Neuronal stem cell (in vitro differentiated cells): ENCODE data around the gene SZRD1.
A peak's percentile ranks its signal among the peaks of the same experiment; 100 is the strongest.

Experiments
- DNase-seq: peaks from one replicate; pipeline ENCODE4 v3.0.0-alpha.2; 2013; ENCODE audit warnings: low spot score
- H2AFZ ChIP-seq: one replicate; pipeline ENCODE4 v1.6.1; 2013; ENCODE audit warnings: mild to moderate bottlenecking, low read length, inconsistent platforms
- H2AK5ac ChIP-seq: 2 replicates; pipeline ENCODE4 v1.6.1; 2013; ENCODE audit warnings: low read depth, mild to moderate bottlenecking, inconsistent platforms, low read length, moderate library complexity, mixed read lengths
- H2BK120ac ChIP-seq: 2 replicates; pipeline ENCODE4 v1.6.1; 2013; ENCODE audit warnings: low read depth, mild to moderate bottlenecking, inconsistent platforms, low read length, moderate library complexity, mixed read lengths
- H2BK12ac ChIP-seq: one replicate; pipeline ENCODE4 v1.6.1; 2013; ENCODE audit warnings: low read length, inconsistent platforms
- H2BK15ac ChIP-seq: 2 replicates; pipeline ENCODE4 v1.6.1; 2013; ENCODE audit warnings: mild to moderate bottlenecking, low read length, inconsistent platforms, mixed read lengths
- H2BK5ac ChIP-seq: one replicate; pipeline ENCODE4 v1.6.1; 2013; ENCODE audit warnings: inconsistent platforms, mild to moderate bottlenecking, low read length, moderate library complexity
- H3K14ac ChIP-seq: one replicate; pipeline ENCODE4 v1.6.1; 2013; ENCODE audit warnings: low read length, inconsistent platforms
- H3K18ac ChIP-seq: 2 replicates; pipeline ENCODE4 v1.6.1; 2013; ENCODE audit warnings: low read length, inconsistent platforms
- H3K23ac ChIP-seq: 2 replicates; pipeline ENCODE4 v1.6.1; 2013; ENCODE audit warnings: low read depth, mild to moderate bottlenecking, mixed read lengths, low read length, inconsistent platforms; ENCODE audit not compliant: poor library complexity
- H3K27ac ChIP-seq: replicated peaks from 3 replicates; pipeline ENCODE4 v1.5.1; 2013; ENCODE audit warnings: low read length, inconsistent platforms
- H3K27me3 ChIP-seq, 3 experiments: 2 replicates each; pipeline ENCODE4 v1.6.1; 2013; ENCODE audit warnings: low read length in 3 of 3, mild to moderate bottlenecking in 2 of 3, inconsistent platforms in 1 of 3, low read depth in 1 of 3, mixed read lengths in 1 of 3, moderate library complexity in 1 of 3; ENCODE audit not compliant: control insufficient read depth in 3 of 3, insufficient read depth in 3 of 3
- H3K36me3 ChIP-seq, 2 donors: replicated peaks in 1 of 2; 2 replicates each; pipeline ENCODE4 v1.6.1; 2013; ENCODE audit warnings: low read length in 2 of 2; ENCODE audit not compliant: control insufficient read depth in 2 of 2, insufficient read depth in 2 of 2
- H3K4ac ChIP-seq: 2 replicates; pipeline ENCODE4 v1.6.1; 2013; ENCODE audit warnings: inconsistent platforms, mild to moderate bottlenecking, low read length, moderate library complexity
- H3K4me1 ChIP-seq, 2 donors: 1 replicate in 1 of 2; 2 replicates in 1 of 2; pipeline ENCODE4 v1.6.1; 2013; ENCODE audit warnings: low read length in 2 of 2, low read depth in 1 of 2; ENCODE audit not compliant: control insufficient read depth in 2 of 2, insufficient read depth in 1 of 2
- H3K4me2 ChIP-seq: one replicate; pipeline ENCODE4 v1.6.1; 2013; ENCODE audit warnings: mild to moderate bottlenecking, low read length, inconsistent platforms; ENCODE audit not compliant: insufficient read depth, poor library complexity, severe bottlenecking
- H3K4me3 ChIP-seq, 2 donors: 2 replicates each; pipeline ENCODE4 v1.5.1; 2013; ENCODE audit warnings: low read length in 2 of 2, mild to moderate bottlenecking in 2 of 2, inconsistent platforms in 1 of 2, moderate library complexity in 1 of 2
- H3K79me1 ChIP-seq: one replicate; pipeline ENCODE4 v1.6.1; 2013; ENCODE audit warnings: low read depth, mild to moderate bottlenecking, inconsistent platforms, low read length, moderate library complexity
- H3K9ac ChIP-seq: one replicate; pipeline ENCODE4 v1.6.1; 2013; ENCODE audit warnings: mild to moderate bottlenecking, low read depth, low read length, inconsistent platforms; ENCODE audit not compliant: poor library complexity
- H3K9me3 ChIP-seq, 2 donors: replicated peaks in 1 of 2; 2 replicates each; pipeline versions ENCODE3 to v1.6.1; 2013; ENCODE audit warnings: low read length in 2 of 2, mild to moderate bottlenecking in 2 of 2, inconsistent platforms in 1 of 2, low read depth in 1 of 2, mixed read lengths in 1 of 2, moderate library complexity in 1 of 2; ENCODE audit not compliant: control insufficient read depth in 2 of 2, insufficient read depth in 1 of 2
- H4K8ac ChIP-seq: one replicate; pipeline ENCODE4 v1.6.1; 2013; ENCODE audit warnings: low read depth, mild to moderate bottlenecking, inconsistent platforms, low read length, moderate library complexity
- H4K91ac ChIP-seq: one replicate; pipeline ENCODE4 v1.6.1; 2013; ENCODE audit warnings: low read length, low read depth, mild to moderate bottlenecking, inconsistent platforms; ENCODE audit not compliant: poor library complexity
- WGBS, 2 donors: extraction: QIAGEN DNeasy Blood & Tissue Kit; methylation state at CpG; one replicate each; pipeline ENCODE4 v1.1.7; 2013; ENCODE audit warnings: missing lambda C conversion rate in 2 of 2, mixed read lengths in 1 of 2; ENCODE audit not compliant: insufficient read length in 2 of 2, insufficient replicate concordance in 1 of 2; ENCODE audit errors: extremely low coverage in 2 of 2; 5-methylcytosine and 5-hydroxymethylcytosine counted together

Gene SZRD1

GRCh38 chr1:16393570-16394521, 26.8 kb downstream of the SZRD1 start:
- H3K4me3 ChIP-seq, result no peak overlapping the region
- H2BK120ac ChIP-seq, result no peak overlapping the region
- H2BK5ac ChIP-seq, result no peak overlapping the region
- WGBS, 2 donors, result no CpG with 5 or more reads among the region's 10 CpGs
- H3K23ac ChIP-seq, result peak overlapping the region; percentile 61
- H3K27ac ChIP-seq, result no peak overlapping the region
- H4K8ac ChIP-seq, result no peak overlapping the region
- H3K4me1 ChIP-seq, result peaks cover 3 to 11% of the 10 kb centered on the region in 2 donors
- H3K9me3 ChIP-seq, result peaks cover 0 to 3% of the 10 kb centered on the region in 2 donors
- H2BK15ac ChIP-seq, result no peak overlapping the region
- no peak for DNase-seq
- H2AFZ ChIP-seq, result no peak overlapping the region
- no peak overlapping the region for H4K91ac ChIP-seq
- no peak overlapping the region for H3K18ac ChIP-seq
- H3K79me1 ChIP-seq, result peaks cover 10% of the 10 kb centered on the region
- no peak overlapping the region for H3K4me2 ChIP-seq
- H3K4ac ChIP-seq, result no peak overlapping the region
- H3K9ac ChIP-seq, result no peak overlapping the region
- H3K27me3 ChIP-seq, result no peaks in the 10 kb centered on the region
- no peak overlapping the region for H3K14ac ChIP-seq
- H2BK12ac ChIP-seq, result peak overlapping the region; percentile 4
- peaks cover 33 to 76% of the 10 kb centered on the region in 2 donors for H3K36me3 ChIP-seq
- H2AK5ac ChIP-seq, result no peak overlapping the region

GRCh38 chr1:16394977-16395376, 27.9 kb downstream of the SZRD1 start:
- H3K4ac ChIP-seq, result no peak overlapping the region
- H2AK5ac ChIP-seq, result no peak overlapping the region
- no peak overlapping the region for H4K91ac ChIP-seq
- H3K14ac ChIP-seq, result no peak overlapping the region
- peaks cover 10% of the 10 kb centered on the region for H3K79me1 ChIP-seq
- H3K9me3 ChIP-seq, result peaks cover 0 to 3% of the 10 kb centered on the region in 2 donors
- H3K18ac ChIP-seq, result no peak overlapping the region
- no peak for DNase-seq
- H3K4me2 ChIP-seq, result no peak overlapping the region
- WGBS, 2 donors, result no CpG with 5 or more reads among the region's 13 CpGs
- no peak overlapping the region for H2BK120ac ChIP-seq
- H3K4me3 ChIP-seq, result no peak overlapping the region
- no peak overlapping the region for H2BK15ac ChIP-seq
- H3K4me1 ChIP-seq, result peaks cover 3 to 11% of the 10 kb centered on the region in 2 donors
- H3K9ac ChIP-seq, result no peak overlapping the region
- no peak overlapping the region for H3K27ac ChIP-seq
- H3K27me3 ChIP-seq, result no peaks in the 10 kb centered on the region
- no peak overlapping the region for H3K23ac ChIP-seq
- no peak overlapping the region for H2BK5ac ChIP-seq
- no peak overlapping the region for H2BK12ac ChIP-seq
- H3K36me3 ChIP-seq, result peaks cover 33 to 85% of the 10 kb centered on the region in 2 donors
- no peak overlapping the region for H4K8ac ChIP-seq
- no peak overlapping the region for H2AFZ ChIP-seq

GRCh38 chr1:16396591-16396990, 29.5 kb downstream of the SZRD1 start:
- H3K36me3 ChIP-seq, result peaks cover 29 to 84% of the 10 kb centered on the region in 2 donors
- H3K27me3 ChIP-seq, result no peaks in the 10 kb centered on the region
- H3K9me3 ChIP-seq, result peaks cover 0 to 3% of the 10 kb centered on the region in 2 donors
- H3K4me2 ChIP-seq, result no peak overlapping the region
- no CpG with 5 or more reads among the region's 7 CpGs for WGBS, 2 donors
- H3K27ac ChIP-seq, result no peak overlapping the region
- no peak for DNase-seq
- H3K79me1 ChIP-seq, result peaks cover 10% of the 10 kb centered on the region
- no peak overlapping the region for H3K23ac ChIP-seq
- no peak overlapping the region for H2BK15ac ChIP-seq
- peak overlapping the region in 1 of 2 donors; percentile 1 for H3K4me3 ChIP-seq
- no peak overlapping the region for H2AK5ac ChIP-seq
- no peak overlapping the region for H4K8ac ChIP-seq
- no peak overlapping the region for H2BK12ac ChIP-seq
- no peak overlapping the region for H2BK5ac ChIP-seq
- no peak overlapping the region for H3K9ac ChIP-seq
- no peak overlapping the region for H2BK120ac ChIP-seq
- H3K18ac ChIP-seq, result no peak overlapping the region
- peaks cover 3 to 4% of the 10 kb centered on the region in 2 donors for H3K4me1 ChIP-seq
- no peak overlapping the region for H3K4ac ChIP-seq
- no peak overlapping the region for H4K91ac ChIP-seq
- no peak overlapping the region for H2AFZ ChIP-seq
- peak overlapping the region; percentile 27 for H3K14ac ChIP-seq

- Histone ChIP-seq H3K4me3 (no peak overlapping the region), H3K36me3 (peaks cover 29 to 80% of the 10 kb centered on the region in 2 donors), H4K91ac (no peak overlapping the region), H3K4me1 (peaks cover under 1 to 4% of the 10 kb centered on the region in 2 donors), H3K18ac (no peak overlapping the region), H3K9me3 (peaks cover 0 to 3% of the 10 kb centered on the region in 2 donors), H2BK12ac (no peak overlapping the region), H3K79me1 (peaks cover 8% of the 10 kb centered on the region), H2BK15ac (no peak overlapping the region), H2AFZ (no peak overlapping the region), H3K27ac (no peak overlapping the region), H3K14ac (no peak overlapping the region), H2BK5ac (no peak overlapping the region), H2BK120ac (no peak overlapping the region), H3K4ac (no peak overlapping the region), H3K27me3 (no peaks in the 10 kb centered on the region), H3K9ac (no peak overlapping the region), H3K23ac (no peak overlapping the region), H3K4me2 (no peak overlapping the region), H4K8ac (no peak overlapping the region), H2AK5ac (no peak overlapping the region)
- DNase-seq, result no peak
- 100% methylated on average over 3 to 4 of the region's 5 CpGs for WGBS, 2 donors
Measured at GRCh38 chr1:16397120-16397519, 30.1 kb downstream of the SZRD1 start.
